C1 segment of cervical spinal cord (tissue), 14 donors: Measurements from ENCODE around the gene IP6K2.
A peak's percentile ranks its signal among the peaks of the same experiment; 100 is the strongest.

Source experiments
- DNase-seq, 14 donors: peaks; one replicate each; lab custom pipeline; 2025; lab: John Stamatoyannopoulos, UW

The IP6K2 gene

DNA sequence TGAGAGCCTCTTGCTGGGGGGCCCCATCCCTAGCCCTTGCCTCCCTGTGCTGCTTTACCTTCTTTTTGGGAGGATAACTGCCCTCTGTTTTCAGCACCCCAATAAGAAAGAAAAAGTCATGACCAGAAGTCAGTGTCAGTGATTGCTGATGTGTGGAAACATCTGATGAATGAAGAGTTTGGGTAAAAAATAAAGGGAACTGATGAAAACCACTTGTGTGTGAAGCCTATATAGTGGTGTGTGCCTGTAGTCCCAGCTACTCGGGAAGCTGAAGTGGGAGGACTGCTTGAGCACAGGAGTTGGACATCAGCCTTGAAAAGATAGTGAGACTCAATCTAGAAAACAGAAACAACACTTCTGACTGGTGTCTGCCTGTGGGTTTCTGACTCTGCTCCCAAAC, 44.5 kb downstream of the IP6K2 start:
- DNase-seq = no peak

DNA sequence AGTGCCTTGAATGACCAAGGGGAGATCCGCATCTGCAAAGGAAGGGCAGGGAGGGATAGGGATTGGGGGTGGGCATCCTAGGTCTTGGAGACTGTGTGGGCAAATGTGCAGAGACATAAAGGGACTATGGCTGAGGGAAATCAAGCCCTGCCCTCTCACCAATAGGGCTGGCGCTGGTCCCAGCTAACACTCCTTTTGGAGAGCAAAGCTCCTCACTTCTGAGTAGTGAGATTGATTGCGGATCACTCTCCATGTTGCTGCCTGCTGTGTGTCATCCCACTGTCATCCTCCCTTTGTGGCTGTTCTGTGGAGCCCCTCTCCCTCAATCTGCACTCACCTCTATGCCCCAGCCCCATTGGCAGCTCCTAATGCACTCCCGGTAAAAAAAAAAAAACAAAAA, 52.1 kb downstream of the IP6K2 start:
- no peak for DNase-seq

DNA sequence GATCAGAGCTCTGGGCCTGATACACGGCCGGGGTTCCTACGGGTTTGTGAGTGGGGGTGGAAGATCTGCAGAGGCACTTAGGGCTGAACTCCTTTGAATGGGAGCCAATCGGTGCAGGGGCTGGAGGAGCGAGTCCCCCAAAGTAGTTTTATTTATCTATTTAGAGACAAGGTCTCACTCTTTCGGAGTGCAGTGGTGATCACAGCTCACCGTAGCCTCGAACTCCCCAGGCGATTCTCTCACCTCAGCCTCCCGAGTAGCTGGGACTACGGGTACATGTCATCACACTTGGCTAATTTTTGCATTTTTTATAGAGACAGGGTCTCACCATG, 52.7 kb downstream of the IP6K2 start:
- DNase-seq = no peak

DNA sequence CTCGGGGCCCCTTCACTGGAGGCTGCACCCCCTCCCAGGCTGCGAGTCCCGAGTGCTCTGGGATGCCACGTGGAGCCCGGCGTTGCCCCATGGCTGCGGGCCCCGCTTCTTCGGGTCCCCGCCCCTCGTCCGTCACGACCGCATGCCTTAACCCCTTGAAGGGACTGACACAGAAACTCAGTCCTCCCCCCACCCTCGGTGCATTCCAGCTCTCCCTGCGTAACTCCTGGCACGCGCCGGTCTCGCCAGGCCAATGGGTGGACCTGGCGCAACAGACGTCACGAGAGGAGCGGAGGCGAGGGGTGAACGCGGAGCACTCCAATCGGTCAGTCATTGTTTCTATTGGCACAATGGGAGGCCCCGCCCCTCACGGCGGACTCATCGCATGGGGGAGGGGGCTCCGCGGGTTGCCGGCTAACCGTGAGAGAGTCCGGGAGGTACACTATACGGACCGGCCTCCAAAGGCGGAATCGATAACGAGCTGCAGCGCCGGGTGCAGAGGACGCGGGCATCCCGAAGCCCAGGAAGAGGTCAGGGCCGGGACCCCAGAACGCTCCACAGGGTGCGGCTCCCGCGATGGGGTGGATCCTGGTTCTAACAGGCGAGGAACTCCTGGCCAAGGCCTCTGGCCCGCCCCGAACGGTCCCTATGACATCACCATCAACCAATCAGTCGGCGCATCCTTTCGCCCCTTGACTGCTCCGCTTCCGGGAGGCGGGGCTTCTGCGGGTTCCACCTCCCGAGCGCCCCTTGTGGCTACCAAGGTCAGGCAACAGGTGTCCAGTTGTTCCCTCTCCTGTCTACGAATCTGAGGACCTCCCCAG, 53.3 kb downstream of the IP6K2 start:
- peak; percentile 71 to 98 (median 93) for DNase-seq

DNA sequence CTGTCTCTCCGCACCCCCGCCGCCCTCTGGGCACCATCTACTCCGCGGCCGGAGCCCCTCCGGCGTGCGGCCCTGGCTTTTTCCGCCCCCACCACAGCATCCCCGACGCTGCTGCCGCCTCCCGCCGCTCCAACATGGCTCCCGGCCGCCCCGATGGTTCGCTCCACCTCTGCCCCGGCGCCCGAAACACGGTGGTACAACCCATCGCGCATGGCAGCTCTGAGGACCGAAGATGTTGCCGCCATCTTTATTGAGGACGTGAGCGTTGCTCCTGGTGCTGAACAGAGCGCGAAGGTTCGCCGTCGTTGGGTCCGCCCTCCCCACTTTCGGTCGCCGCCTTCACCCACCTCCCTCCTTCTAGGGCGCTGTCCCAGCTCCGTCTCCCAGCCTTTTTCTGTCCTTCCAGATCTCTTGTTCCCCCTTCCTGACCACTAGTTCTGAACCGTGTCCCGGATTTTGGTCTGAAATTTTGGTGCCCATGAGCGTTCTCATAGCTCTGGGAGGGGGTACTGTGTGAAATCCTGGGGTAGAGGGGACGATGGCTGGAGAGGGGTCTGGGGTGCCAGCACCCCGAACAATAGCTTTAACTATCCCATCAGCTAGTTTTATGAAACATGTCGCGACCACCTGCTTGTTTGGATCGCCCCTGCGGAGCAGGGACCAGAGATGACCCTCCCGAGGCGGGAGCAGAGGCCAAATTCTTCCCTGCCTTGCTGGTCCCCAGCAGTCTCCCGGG, 54.1 kb downstream of the IP6K2 start, which contains the start of gene CELSR3:
CELSR3 (minus strand) TSS at position 134 of the 736 bp plus-strand sequence. CDS start 252 bp downstream, outside the sequence.
- DNase-seq = peak in 13 of 14 donors; percentile 4 to 85 (median 64)

DNA sequence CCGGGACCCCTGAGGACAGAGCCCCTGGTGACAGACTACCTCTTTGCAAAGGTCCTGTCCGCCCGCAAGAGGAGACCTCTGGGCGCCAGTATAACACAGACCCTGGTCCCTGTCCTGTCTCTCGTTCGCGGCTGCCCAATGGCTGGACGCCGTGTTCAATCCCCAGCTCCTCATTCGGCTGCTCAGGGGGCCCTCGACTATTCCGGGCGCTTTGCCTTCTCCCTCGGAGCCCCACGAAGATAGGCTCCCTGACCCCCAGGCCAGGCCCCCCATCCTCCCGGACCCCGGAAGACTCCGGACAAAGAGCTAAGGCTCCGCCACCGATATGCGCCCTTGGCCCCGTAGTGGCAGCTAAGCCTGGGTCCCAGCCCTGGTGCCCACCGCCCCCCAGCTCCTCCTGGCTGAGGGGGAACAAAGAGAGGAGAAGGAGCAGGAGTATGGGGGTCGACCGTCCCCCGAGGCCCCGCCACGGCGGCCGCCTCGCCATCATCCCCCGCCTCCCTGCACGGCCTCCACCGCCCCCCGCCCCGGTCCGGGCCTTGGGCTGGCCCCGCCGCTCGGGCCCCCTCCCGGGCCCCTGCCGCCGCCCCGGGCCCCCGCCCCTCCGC, 54.8 kb downstream of the IP6K2 start:
- peak in 2 of 14 donors; percentile 27 to 39 for DNase-seq

DNA sequence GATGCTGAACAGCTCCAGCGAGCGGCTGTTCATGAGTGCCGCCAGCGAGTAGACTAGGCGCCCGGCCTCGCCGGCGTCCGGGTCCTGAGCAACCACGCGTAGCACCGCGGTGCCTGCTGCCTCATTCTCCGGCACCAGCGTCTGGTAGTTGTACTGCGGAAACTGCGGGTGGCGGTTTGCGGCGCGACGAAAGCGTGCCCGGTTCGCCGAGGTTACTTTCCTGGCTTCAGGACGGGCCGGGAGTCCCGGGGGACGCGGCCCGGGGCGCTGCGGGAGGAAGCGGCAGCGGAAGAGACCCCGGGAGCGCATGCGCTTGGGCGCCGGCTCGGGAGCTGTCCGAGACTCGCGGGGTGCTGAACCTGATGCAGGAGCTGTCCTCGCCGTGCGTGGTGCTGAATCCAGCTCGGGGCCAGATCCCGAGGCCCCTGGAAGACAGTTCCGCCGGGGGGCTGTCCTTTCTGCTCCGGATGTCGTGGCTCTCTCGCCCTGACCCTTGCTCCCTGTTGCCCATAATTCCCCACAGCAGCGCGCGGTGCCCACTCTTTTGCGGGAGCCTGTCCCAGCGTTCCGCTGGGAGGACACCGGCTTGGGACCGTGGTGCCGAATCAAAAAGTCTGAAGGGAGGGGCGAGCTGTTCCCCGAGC, 55.4 kb downstream of the IP6K2 start:
- DNase-seq = peak in 12 of 14 donors; percentile 33 to 81 (median 52)

DNA sequence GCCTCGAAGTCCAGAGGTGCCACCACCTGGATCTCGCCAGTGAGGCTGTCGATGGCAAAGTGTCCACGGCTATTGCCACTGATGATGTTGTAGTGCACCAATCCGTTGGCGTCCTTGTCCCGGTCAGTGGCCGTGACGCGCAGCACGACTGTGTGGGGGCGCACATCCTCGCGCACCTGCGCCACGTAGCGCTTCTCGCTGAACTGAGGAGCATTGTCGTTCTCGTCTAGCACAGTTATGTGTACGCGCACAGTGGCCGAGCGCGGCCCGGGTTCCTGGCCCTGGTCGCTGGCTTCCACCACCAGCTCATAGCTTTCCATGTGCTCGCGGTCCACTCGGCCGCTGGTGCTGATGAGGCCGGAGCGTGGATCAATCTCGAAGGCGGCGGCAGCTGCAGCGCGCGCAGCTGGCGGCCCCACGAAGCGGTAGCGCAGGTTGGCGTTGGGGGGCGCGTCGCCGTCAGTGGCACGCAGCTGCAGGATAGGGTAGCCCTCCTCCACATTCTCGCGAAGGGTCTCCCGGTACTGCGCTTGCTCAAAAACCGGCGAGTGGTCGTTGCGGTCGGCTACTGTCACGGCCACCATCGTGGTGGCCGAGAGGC, 56.1 kb downstream of the IP6K2 start:
- DNase-seq = no peak

DNA sequence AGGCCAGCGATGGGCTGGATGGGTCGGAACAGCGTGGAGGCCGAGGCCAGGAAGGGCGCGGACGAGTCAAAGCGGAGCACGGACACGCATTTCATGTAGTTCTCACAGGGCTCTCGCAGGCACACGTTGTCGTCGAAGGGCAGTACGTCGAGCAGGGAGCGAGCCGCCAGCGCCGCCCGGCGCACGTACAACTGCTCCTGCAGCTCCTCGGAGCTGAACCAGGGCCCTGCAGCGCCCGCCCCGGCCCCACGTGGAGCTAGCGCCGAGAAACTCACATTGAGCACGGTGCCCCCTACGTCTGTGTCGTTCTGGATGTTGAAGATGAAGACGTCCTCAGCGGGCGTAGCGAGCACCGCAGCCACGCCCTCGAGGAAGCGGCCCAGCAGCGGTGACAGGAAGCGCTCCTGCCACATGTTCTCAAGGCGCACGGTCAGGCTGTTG, 60.2 kb downstream of the IP6K2 start:
- no peak for DNase-seq

DNA sequence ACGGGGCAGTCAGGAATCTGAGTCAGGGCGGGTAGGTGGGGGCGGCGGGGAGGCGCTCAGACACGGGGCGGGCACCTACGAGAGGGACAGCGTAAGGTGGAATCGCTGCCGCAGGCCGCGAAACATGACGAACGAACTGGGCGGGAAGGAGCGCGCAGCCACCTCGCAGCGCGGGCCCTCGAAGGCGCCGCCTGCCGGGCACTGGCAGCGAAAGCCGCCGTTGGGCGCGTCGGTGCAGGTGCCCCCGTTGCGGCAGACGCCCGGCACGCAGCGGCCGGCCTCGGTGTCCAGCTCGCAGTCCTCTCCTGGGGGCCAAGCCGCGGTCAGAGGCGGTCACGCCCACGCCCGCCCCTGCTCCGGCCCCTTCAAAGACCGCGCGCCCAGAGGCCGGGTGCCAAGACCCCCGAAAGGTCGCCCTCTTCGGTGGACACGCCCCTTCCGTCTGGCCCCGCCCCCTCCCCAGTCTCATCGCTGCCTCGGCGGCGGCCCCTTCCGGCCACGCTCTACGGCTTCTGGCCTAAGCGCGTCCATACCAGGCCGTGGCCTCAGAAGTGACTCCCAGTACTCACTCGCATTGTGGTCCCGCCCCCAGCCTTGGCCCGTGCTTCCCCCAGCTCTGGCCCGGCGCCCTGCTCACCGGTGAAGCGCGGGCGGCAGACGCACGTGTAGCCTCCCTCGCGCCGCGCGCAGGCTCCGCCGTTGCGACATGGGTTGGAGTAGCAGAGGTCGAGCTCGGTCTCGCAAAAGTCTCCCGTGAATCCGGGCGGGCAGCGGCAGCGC, 60.8 kb downstream of the IP6K2 start:
- peak in 11 of 14 donors; percentile 11 to 58 (median 30) for DNase-seq

DNA sequence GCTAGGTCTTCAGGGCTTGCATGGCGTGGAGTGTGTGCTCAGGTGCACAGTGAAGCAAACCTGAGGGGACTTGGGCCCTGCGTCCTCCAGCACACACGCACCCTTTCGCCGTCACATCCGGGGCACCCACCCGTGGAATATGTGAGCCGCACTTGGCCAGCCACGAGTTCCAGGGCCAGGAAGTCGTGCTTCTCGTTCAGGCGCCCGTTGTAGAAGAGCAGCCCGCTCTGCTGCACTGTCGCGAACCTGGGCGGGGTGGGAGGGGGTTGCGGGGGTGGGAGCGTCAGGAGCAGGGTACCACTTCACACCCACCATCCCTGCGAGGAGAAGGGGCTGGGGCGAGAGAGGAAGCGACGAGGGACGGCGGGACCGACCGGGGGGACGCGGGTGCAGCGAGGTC, 61.4 kb downstream of the IP6K2 start:
- no peak for DNase-seq

DNA sequence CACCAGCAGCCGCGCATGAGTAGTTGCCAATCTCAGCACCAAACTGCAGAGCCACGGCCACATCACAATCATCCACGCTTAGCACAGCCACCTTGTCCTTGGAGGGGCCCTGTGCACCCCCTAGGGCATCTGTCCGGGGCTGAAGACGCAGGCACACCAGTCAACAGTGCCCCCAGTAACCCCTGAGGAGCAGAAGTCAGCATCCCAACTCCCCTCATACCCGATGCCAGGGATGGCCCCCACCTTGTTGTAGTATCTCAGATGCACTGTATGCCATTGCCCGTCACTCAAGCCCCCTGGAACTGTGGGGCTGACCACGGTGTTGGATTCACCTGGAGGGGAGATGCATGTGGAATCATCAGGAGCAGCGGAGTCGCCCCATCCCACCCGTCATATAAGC, 62.0 kb downstream of the IP6K2 start:
- DNase-seq = no peak

DNA sequence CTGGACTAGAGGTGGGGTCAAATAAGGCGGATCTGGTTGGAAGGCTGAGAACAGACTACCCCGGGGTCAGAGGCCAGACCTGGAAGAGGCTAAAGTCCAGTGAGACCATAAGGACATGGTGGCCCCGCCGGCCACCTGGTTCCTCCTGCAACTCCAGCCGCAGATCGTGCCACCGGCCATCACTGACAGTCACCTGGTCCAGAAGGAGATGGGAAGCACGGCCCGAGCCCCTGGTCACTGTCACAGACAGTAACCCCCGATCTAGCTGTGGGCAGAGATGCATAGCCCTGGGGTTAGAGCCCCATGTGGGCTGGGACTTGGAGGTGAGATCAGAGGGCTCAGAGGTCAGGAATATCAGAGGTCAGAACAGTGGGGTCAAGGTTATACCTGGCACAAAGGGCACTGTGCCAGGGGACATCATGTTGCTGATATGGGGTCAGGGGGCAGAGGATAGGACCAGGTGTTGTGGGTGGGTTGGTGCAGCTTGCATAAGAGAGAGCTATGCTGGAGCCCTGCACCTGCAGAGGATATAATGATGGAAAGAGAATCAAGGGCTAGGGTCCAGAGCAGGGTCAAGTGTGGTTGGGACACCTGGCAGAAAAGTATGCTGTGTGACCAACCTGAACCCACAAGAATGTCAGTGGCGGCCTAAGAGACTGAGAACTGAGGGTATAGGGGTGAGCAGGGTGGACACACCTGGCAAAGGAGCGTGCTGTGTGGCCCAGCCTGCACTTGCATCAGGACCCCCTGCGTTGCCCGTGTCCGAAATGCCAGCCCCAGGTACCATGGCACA, 63.9 kb downstream of the IP6K2 start:
- no peak for DNase-seq

DNA sequence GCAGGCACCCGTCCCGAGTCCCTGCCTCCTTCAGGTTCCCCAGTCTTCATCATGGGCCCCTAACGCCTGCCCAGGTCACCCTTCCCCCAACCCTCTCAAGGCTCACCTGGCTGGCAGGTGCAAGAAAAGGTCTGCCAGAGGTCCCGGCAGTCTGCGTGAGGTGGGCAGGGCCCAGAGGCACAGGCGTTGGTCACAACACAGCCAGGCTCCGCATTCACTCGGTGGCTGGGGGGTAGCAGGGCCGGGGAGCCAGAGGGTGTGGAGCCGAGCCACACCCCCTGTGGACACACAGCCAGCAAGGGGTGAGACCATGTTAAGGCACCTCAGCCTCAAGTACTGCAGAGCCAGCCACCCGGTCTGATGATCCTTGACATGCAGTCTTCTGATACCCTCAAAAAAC, 65.2 kb downstream of the IP6K2 start:
- no peak for DNase-seq

DNA sequence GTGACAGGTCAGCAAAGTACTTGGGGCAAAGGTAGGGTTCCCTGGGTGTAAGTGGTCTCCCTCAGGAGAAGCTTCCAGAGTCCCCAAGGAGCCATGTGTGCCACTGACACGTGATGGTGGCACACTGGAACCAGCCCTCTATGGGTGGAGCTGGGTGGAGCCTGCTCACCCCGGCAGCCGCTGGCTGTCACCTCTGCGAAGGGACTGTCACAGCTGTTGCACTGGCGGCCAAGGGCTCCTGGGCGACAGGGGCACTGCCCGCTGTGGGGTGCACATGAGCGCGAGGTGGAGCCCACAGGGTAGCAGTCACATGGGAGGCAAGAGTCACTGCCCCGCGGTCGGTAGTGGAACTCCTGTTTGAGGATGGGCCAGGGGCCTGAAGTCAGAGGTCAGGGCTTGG, 66.3 kb downstream of the IP6K2 start:
- no peak for DNase-seq

DNA sequence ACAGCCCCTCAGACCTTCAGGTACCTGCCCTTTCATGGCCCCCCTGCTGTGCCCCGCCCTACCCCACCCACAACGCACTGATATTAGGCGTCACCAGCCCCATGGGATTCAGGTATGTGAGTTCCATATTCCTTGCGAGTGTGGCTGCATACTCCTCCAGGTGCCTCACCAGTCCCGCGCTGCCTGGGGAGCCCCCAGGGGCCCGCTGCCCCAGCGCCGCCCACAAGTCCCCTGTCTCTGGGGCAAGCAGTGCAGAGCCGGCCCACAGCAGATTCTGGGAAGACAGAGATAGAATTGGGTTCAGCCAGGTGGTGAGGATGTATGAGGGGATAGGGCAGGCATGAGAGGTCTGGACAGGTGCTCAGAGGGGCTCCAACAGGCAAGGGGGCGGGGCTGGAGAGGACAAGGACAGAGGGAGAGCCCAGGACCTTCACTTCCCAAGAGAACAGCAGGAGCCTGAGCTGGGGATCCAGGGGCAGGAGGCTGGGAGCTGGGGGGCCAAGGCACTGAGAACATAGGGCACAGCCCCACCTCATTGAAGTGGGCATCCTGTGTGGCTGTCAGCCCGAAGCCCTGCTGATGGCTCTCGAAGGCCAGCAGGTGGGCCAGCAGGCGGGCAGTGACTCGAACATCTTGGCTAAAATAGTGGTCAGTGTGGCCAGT, 68.7 kb downstream of the IP6K2 start:
- no peak for DNase-seq

DNA sequence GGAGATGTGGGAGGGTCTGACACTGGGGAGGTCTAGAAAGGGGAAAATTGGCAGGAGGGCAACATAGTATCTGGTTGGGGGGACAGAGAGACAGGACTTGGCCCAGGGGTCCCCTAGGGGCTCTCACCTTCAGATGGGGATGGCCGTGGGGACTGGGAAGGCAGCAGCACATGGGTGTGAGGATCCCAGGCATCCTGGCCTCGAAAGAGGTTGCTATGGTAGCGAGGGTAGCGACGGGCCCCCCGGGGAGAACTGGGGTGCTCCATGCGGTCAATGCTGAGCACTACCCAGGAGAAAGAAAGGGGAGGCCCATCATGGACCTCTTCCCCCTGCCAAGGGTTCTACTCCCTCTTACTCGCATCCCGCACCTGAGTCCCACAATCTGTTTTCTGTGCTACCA, 69.3 kb downstream of the IP6K2 start:
- no peak for DNase-seq

DNA sequence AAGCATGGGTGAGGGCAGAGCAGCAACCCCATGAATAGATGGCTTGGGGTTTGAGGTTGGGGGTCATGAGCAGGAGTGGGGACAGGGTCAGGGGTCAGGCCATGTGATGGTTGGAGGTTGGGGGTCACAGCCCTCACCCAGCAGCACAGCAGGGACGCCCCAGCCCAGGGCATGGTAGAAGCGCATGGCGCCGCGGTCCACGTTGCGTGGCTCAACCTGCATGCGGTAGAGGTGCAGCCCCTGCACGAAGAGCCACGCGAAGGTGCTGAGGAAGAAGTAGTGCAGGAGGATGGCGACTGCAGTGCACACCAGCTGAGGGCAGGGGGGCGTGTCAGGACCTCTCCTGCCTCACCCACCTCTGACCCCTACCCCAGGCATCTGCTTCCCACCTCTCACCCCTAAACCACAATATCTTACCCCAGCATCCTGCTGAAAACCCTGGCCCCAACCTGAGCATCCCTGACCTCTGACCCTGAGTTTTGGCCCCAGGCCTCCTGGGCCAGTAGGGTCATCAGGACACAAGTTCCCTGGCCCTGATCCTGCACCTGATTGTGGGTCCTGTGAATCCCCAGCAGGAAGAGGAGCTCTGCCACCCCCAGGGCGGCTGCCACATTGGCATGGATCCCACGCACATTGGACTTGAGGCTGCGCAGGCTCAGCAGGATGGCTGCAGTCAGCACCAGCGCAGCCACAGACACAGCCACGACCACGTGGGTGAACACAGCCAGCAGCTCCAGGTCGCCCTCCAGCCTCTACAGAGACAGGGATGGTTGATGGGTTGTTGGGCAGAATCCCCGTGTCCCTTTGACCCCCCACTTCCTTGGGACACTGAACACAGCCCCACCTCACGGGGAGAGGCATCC, 71.9 kb downstream of the IP6K2 start:
- no peak for DNase-seq
